Omental fat pad (tissue), 4 donors: ENCODE data around the gene SRBD1. TPM values are rescaled to one million over a fixed set of nuclear protein-coding genes. Genes with fewer than 3 reads are reported as not detected.

Experiments used
- ATAC-seq: fragments of 150-250 bp; one replicate; pipeline ENCODE4 v1.9.1; 2016; ENCODE audit warnings: mild to moderate bottlenecking, moderate library complexity; ENCODE audit not compliant: low FRiP score
- DNase-seq: peaks from one replicate; pipeline ENCODE4 v3.0.0-alpha.2; 2019; ENCODE audit warnings: low spot score
- total RNA-seq, 4 donors: library from RNA; depleted of rRNA; stranded (reverse); fragments of >200 nt; gene quantifications; one replicate each; pipeline ENCODE4 v1.1.0, GENCODE V29; 2016
- TF ChIP-seq, protein P1 (sequence below), 3 donors: fragments of 450-650 bp; IDR thresholded peaks; one replicate each; pipeline ENCODE4 v1.5.1; 2016 to 2017; ENCODE audit warnings: antibody characterized with exemption in 3 of 3, mild to moderate bottlenecking in 3 of 3, moderate library complexity in 2 of 3

SRBD1 gene
- total RNA-seq, 4 donors from 2014 or later = 10.3 to 36.4 (median 14.1) TPM

DNA sequence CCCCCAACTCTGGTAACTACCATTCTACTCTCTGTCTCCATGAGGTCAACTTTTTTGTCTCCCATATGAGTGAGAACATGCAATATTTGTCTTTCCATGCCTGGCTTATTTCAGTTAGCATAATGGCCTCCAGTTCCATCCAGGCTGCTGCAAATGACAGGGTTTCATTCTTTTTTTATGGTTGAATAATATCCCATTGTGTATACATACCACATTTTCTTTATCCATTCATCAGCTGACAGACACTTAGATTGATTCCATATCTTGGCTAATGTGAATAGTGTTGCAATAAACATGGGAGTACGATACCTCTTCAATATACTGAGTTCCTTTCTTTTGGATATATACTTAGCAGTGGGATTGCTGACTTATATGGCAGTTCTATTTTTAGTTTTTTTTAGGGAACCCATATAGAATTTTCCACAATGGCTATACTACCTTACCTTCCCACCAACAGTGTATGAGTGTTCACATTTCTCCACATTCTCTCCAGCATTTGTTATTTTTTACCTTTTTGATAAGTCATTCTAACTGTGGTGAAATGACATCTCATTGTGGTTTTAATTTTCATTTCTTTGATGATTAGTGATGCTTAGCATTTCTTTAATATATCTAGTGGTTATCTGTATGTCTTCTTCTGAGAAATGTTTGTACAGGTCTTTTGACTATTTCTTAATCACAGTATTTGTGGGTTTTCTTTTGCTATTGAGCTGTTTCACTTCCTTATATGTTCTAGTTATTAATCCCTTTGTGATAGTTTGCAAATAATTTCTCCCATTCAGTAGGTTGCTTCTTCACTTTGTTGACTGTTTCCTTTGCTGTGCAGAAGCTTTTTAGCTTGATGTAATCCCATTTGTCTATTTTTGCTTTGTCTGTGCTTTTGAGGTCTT, 112.2 kb downstream of the SRBD1 start:
- TF ChIP-seq, protein P1, sequence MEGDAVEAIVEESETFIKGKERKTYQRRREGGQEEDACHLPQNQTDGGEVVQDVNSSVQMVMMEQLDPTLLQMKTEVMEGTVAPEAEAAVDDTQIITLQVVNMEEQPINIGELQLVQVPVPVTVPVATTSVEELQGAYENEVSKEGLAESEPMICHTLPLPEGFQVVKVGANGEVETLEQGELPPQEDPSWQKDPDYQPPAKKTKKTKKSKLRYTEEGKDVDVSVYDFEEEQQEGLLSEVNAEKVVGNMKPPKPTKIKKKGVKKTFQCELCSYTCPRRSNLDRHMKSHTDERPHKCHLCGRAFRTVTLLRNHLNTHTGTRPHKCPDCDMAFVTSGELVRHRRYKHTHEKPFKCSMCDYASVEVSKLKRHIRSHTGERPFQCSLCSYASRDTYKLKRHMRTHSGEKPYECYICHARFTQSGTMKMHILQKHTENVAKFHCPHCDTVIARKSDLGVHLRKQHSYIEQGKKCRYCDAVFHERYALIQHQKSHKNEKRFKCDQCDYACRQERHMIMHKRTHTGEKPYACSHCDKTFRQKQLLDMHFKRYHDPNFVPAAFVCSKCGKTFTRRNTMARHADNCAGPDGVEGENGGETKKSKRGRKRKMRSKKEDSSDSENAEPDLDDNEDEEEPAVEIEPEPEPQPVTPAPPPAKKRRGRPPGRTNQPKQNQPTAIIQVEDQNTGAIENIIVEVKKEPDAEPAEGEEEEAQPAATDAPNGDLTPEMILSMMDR (IDR thresholded peaks at IDR 0.05) = no peak
- no peak for DNase-seq
- no peak for ATAC-seq

DNA sequence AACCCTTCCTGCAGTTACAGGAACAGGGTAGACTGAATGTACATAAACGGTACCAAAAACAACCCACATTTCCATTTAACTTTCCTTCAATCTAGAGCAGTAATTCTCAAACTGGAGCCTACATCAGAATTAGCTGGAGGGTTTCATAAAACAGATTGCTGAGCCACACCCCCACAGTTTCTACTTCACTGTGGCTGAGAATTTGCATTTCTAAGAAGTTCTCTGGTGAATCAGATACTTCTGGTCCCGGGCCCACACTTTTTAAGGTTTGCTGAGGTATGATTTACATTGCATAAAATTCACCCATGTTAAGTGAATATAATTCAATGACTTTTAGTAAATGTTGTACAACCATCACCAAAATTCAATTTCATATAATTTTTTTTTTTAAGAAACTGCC, 113.7 kb downstream of the SRBD1 start:
- TF ChIP-seq, protein P1 (IDR thresholded peaks at IDR 0.05) = no peak
- DNase-seq = no peak
- ATAC-seq = no peak

DNA sequence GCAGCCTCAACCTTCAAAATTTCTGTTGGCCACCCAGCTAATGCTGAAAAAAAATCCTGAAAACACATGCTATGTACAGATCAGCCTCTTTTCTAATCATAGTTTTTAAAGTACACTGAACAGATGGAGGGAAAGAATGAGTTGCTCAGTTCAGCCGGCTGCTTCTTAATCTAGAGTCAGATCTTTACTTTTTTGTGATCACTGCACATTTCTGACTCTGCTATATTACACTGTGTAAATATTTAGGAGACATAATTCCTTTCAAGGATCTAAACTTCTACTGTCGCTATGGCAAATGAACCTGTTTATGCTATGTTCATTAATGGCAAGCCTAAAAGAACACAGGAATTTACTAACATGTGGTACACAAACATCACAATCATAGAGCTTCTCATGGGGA, 114.2 kb downstream of the SRBD1 start:
- ATAC-seq = no peak
- TF ChIP-seq, protein P1 (IDR thresholded peaks at IDR 0.05) = no peak
- DNase-seq = no peak

DNA sequence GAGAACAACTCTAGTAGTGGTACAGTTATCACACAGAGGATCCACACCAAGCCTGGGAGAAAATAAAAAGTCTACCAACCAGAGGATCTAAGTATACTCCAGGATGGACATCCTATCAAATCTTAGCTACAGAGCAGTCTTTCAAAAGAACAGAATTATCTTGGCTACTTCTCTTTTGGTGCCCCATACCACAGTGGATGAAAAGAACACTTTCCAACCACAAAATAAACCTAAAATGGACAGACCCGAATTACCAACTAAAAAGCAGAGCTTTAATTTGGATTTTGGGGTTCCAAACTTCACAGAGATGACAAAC, 116.1 kb downstream of the SRBD1 start:
- TF ChIP-seq, protein P1 (IDR thresholded peaks at IDR 0.05) = no peak
- ATAC-seq = no peak
- no peak for DNase-seq

DNA sequence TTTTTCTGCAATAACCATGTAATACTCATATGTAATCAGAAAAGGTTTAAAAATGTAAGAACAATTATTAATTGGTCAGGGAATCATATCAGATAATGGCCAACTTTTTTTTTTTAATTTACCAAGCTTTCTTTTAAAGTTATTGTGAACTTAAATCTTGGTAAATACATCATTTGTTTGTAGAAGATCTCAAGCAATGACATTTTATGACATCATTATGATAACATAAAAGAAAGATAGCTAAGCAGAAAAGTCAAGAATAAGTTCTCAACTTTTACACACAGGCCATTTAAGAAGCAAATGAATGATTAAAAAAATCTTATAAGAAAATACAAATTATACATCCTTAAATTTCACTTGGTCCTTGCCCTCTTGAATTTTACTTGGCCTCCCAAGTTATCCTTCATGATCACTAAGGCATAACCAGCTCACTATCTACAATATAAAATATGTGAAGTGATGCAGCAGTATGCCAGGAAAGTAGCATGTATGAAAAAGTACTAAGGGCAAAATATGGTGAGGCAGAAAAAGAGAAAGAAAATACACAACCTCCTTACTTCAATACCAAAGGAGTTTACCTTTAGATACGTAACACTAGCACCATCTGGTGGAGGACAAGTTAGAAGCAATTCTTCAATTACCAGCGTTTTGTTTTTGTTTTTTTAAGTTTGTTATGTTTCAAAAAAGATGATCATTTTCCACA, 116.6 kb downstream of the SRBD1 start:
- DNase-seq (no peak), ATAC-seq (no peak)
- TF ChIP-seq, protein P1 (IDR thresholded peaks at IDR 0.05) = no peak

DNA sequence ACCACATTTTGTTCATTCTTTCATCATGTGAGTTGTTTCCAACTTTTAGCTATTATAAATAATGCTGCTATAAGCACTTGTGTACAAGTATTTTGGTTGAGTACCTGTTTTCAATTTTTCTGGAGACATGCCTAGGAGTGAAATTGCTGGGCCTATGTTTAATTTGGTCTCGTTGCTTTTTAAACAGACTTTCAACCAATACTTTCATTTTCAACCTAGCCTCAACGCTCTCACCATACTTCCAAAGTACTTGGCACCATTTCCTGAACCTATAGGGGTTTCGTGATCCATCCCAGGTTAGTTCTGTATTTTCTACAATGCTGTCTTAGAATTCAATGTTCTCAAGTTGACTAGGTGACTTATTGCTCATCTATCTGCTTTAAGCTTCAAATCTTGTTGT, 126.1 kb downstream of the SRBD1 start:
- ATAC-seq = no peak
- no peak for DNase-seq
- TF ChIP-seq, protein P1 (IDR thresholded peaks at IDR 0.05) = no peak
